Mesendoderm (in vitro differentiated cells): ENCODE measurements around the gene CIDEC.

Experiments used
- DNase-seq: peaks from one replicate; pipeline ENCODE4 v3.0.0; 2013
- H2AK5ac ChIP-seq: 2 replicates; pipeline ENCODE4 v1.6.1; 2013; ENCODE audit warnings: low read length, inconsistent platforms
- H2BK120ac ChIP-seq: 2 replicates; pipeline ENCODE4 v1.6.1; 2013; ENCODE audit warnings: low read depth, mild to moderate bottlenecking, low read length, moderate library complexity, mixed read lengths
- H2BK15ac ChIP-seq: replicated peaks from 2 replicates; pipeline ENCODE4 v1.6.1; 2013; ENCODE audit warnings: low read depth, mild to moderate bottlenecking, moderate library complexity
- H2BK5ac ChIP-seq: 2 replicates; pipeline ENCODE4 v1.6.1; 2013; ENCODE audit warnings: low read length, inconsistent platforms
- H3K18ac ChIP-seq: 2 replicates; pipeline ENCODE4 v1.6.1; 2013; ENCODE audit warnings: mild to moderate bottlenecking, low read length, mixed read lengths
- H3K23ac ChIP-seq: one replicate; pipeline ENCODE4 v1.6.1; 2013; ENCODE audit warnings: low read length
- H3K27ac ChIP-seq: 2 replicates; pipeline ENCODE4 v1.5.1; 2013; ENCODE audit warnings: low read depth, mild to moderate bottlenecking, inconsistent platforms, low read length, moderate library complexity
- H3K27me3 ChIP-seq: 2 replicates; pipeline ENCODE4 v1.6.1; 2013; ENCODE audit warnings: low read length, control low read depth, mild to moderate bottlenecking, inconsistent platforms; ENCODE audit not compliant: insufficient read depth, poor library complexity
- H3K36me3 ChIP-seq: 2 replicates; pipeline ENCODE4 v1.6.1; 2013; ENCODE audit warnings: low read length, inconsistent platforms; ENCODE audit not compliant: control insufficient read depth, insufficient read depth
- H3K4ac ChIP-seq: one replicate; pipeline ENCODE4 v1.6.1; 2013; ENCODE audit warnings: low read depth, mild to moderate bottlenecking, low read length, moderate library complexity
- H3K4me1 ChIP-seq: 2 replicates; pipeline ENCODE4 v1.6.1; 2013; ENCODE audit warnings: low read depth, low read length, inconsistent platforms; ENCODE audit not compliant: control insufficient read depth
- H3K4me2 ChIP-seq: 2 replicates; pipeline ENCODE4 v1.6.1; 2013; ENCODE audit warnings: low read length
- H3K4me3 ChIP-seq: 2 replicates; pipeline ENCODE4 v1.5.1; 2013; ENCODE audit warnings: mild to moderate bottlenecking, low read length
- H3K56ac ChIP-seq: one replicate; pipeline ENCODE4 v1.6.1; 2013; ENCODE audit warnings: low read length
- H3K79me1 ChIP-seq: 2 replicates; pipeline ENCODE4 v1.6.1; 2013; ENCODE audit warnings: low read length, inconsistent platforms
- H3K79me2 ChIP-seq: 2 replicates; pipeline ENCODE4 v1.6.1; 2013; ENCODE audit warnings: mild to moderate bottlenecking, low read length; ENCODE audit not compliant: control insufficient read depth, insufficient read depth
- H3K9ac ChIP-seq: 2 replicates; pipeline ENCODE4 v1.6.1; 2013; ENCODE audit warnings: low read length, inconsistent platforms
- H4K5ac ChIP-seq: one replicate; pipeline ENCODE4 v1.6.1; 2013; ENCODE audit warnings: low read length
- H4K8ac ChIP-seq: one replicate; pipeline ENCODE4 v1.6.1; 2013; ENCODE audit warnings: low read depth, mild to moderate bottlenecking, control low read depth, low read length, moderate library complexity
- WGBS: extraction: QIAGEN DNeasy Blood & Tissue Kit; methylation state at CpG from one replicate; pipeline ENCODE4 v1.1.7; 2013; ENCODE audit warnings: low lambda C conversion rate, missing lambda C conversion rate; ENCODE audit not compliant: insufficient coverage; ENCODE audit errors: extremely low coverage; 5-methylcytosine and 5-hydroxymethylcytosine counted together

Gene CIDEC

GRCh38 chr3:9912294-9912935, 32.4 kb upstream of the CIDEC start:
- Histone ChIP-seq H3K18ac (no peak overlapping the region), H3K9ac (no peak overlapping the region), H3K79me1 (no peaks in the 10 kb centered on the region), H3K23ac (no peak overlapping the region), H2BK5ac (no peak overlapping the region), H3K79me2 (no peaks in the 10 kb centered on the region), H3K56ac (no peak overlapping the region), H2BK15ac (no peak overlapping the region), H3K36me3 (no peaks in the 10 kb centered on the region), H3K4ac (no peak overlapping the region), H4K5ac (no peak overlapping the region), H4K8ac (no peak overlapping the region), H3K4me2 (no peak overlapping the region), H2AK5ac (no peak overlapping the region), H2BK120ac (no peak overlapping the region), H3K4me1 (peaks cover 3% of the 10 kb centered on the region), H3K4me3 (no peak overlapping the region), H3K27ac (no peak overlapping the region), H3K27me3 (no peaks in the 10 kb centered on the region)
- no peak for DNase-seq
- no CpG with 5 or more reads among the region's 7 CpGs for WGBS

- no peak overlapping the region for H3K27ac ChIP-seq
- H2BK15ac ChIP-seq: no peak overlapping the region
- no peak overlapping the region for H3K18ac ChIP-seq
- H3K36me3 ChIP-seq: no peaks in the 10 kb centered on the region
- WGBS: no CpG with 5 or more reads among the region's 8 CpGs
- no peak overlapping the region for H2AK5ac ChIP-seq
- H3K4me2 ChIP-seq: no peak overlapping the region
- H2BK120ac ChIP-seq: no peak overlapping the region
- DNase-seq: no peak
- no peak overlapping the region for H2BK5ac ChIP-seq
- no peak overlapping the region for H4K5ac ChIP-seq
- no peak overlapping the region for H3K9ac ChIP-seq
- no peak overlapping the region for H3K23ac ChIP-seq
- no peaks in the 10 kb centered on the region for H3K27me3 ChIP-seq
- no peak overlapping the region for H3K56ac ChIP-seq
- H3K79me1 ChIP-seq: no peaks in the 10 kb centered on the region
- H3K4me3 ChIP-seq: no peak overlapping the region
- H4K8ac ChIP-seq: no peak overlapping the region
- no peak overlapping the region for H3K4ac ChIP-seq
- H3K79me2 ChIP-seq: no peaks in the 10 kb centered on the region
- peaks cover 2% of the 10 kb centered on the region for H3K4me1 ChIP-seq
Observed at GRCh38 chr3:9911863-9912262, 31.8 kb upstream of the CIDEC start.

GRCh38 chr3:9909221-9910013, 29.4 kb upstream of the CIDEC start:
- no peak overlapping the region for H3K4me2 ChIP-seq
- H3K56ac ChIP-seq: no peak overlapping the region
- H3K4ac ChIP-seq: no peak overlapping the region
- no peaks in the 10 kb centered on the region for H3K79me1 ChIP-seq
- H4K8ac ChIP-seq: no peak overlapping the region
- H2BK15ac ChIP-seq: no peak overlapping the region
- no peak overlapping the region for H2AK5ac ChIP-seq
- H3K4me1 ChIP-seq: no peaks in the 10 kb centered on the region
- no peak overlapping the region for H3K18ac ChIP-seq
- H3K23ac ChIP-seq: no peak overlapping the region
- DNase-seq: no peak
- H3K9ac ChIP-seq: no peak overlapping the region
- H3K27me3 ChIP-seq: no peaks in the 10 kb centered on the region
- no peaks in the 10 kb centered on the region for H3K79me2 ChIP-seq
- H3K27ac ChIP-seq: no peak overlapping the region
- no peaks in the 10 kb centered on the region for H3K36me3 ChIP-seq
- H4K5ac ChIP-seq: no peak overlapping the region
- WGBS: no CpG with 5 or more reads among the region's 7 CpGs
- no peak overlapping the region for H2BK120ac ChIP-seq
- H2BK5ac ChIP-seq: no peak overlapping the region
- no peak overlapping the region for H3K4me3 ChIP-seq

GRCh38 chr3:9908286-9908685, 28.2 kb upstream of the CIDEC start:
- Histone ChIP-seq H3K36me3 (no peaks in the 10 kb centered on the region), H2BK15ac (no peak overlapping the region), H3K56ac (no peak overlapping the region), H3K23ac (no peak overlapping the region), H4K5ac (no peak overlapping the region), H3K4me2 (no peak overlapping the region), H4K8ac (no peak overlapping the region), H3K4me3 (no peak overlapping the region), H3K4me1 (peaks cover 2% of the 10 kb centered on the region), H3K4ac (no peak overlapping the region), H2AK5ac (no peak overlapping the region), H2BK120ac (no peak overlapping the region), H3K79me2 (no peaks in the 10 kb centered on the region), H3K9ac (no peak overlapping the region), H3K18ac (no peak overlapping the region), H3K27me3 (no peaks in the 10 kb centered on the region), H3K27ac (no peak overlapping the region), H3K79me1 (no peaks in the 10 kb centered on the region), H2BK5ac (no peak overlapping the region)
- no peak for DNase-seq
- WGBS: no CpG with 5 or more reads among the region's 3 CpGs

DNA sequence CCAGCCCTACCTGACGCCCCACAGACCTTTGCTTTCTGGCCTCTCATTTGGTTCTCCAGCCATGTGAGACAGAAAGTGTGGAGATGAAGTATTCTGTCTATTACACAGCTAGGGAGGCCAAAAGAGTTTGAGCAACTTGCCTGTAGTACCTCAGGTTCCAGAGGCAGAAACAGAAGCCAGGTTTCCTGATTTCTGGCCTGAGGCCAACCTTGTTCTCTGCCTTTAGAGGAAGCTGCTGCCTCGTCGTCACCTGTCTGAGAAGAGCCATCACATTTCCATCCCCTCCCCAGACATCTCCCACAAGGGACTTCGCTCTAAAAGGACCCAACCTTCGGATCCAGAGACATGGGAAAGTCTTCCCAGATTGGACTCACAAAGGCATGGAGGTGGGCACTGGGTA, 26.4 kb upstream of the CIDEC start:
- no CpG with 5 or more reads among the region's 5 CpGs for WGBS
- H3K79me2 ChIP-seq: no peaks in the 10 kb centered on the region
- no peak overlapping the region for H3K4ac ChIP-seq
- no peak overlapping the region for H4K8ac ChIP-seq
- no peak overlapping the region for H3K9ac ChIP-seq
- H2AK5ac ChIP-seq: no peak overlapping the region
- H3K18ac ChIP-seq: no peak overlapping the region
- peaks cover 7% of the 10 kb centered on the region for H3K4me1 ChIP-seq
- H3K23ac ChIP-seq: no peak overlapping the region
- H3K27ac ChIP-seq: no peak overlapping the region
- H3K4me3 ChIP-seq: no peak overlapping the region
- H4K5ac ChIP-seq: no peak overlapping the region
- H2BK120ac ChIP-seq: no peak overlapping the region
- H3K36me3 ChIP-seq: no peaks in the 10 kb centered on the region
- no peaks in the 10 kb centered on the region for H3K79me1 ChIP-seq
- no peak for DNase-seq
- no peak overlapping the region for H3K4me2 ChIP-seq
- H2BK5ac ChIP-seq: no peak overlapping the region
- H2BK15ac ChIP-seq: no peak overlapping the region
- H3K27me3 ChIP-seq: no peaks in the 10 kb centered on the region
- no peak overlapping the region for H3K56ac ChIP-seq
